ENCODE data around the gene NCOA7.

NCOA7 gene

DNA sequence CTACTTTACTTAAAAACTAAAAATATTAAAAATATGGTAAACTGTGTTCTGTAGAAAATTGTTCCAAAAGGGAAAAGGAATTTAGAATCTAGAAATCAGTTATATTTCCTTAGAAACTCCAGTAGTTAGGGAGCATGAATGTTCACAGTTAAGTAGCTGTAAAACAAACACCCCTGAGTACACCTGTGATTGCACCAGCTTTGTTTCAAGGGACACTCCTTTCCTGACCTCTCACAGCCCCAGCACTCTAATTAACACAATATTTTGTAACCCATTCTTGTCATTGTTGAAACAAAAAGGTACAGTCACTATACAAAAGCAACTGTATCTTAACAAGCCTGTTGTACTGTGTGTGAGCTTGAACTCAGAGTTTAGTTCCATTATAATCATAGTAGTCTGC lies 72.3 kb downstream of the NCOA7 start:
- DNase-seq (ENCODE audit: low read depth in 1 of 2, low spot score in 1 of 2): no peak
- TF ChIP-seq POLR2AphosphoS5 (IDR thresholded peaks at IDR 0.05; ENCODE audit: low read depth) (no peak), SPI1 (IDR thresholded peaks at IDR 0.05; ENCODE audit: borderline replicate concordance, low read depth) (no peak), GABPA (IDR thresholded peaks at IDR 0.05; ENCODE audit: low read depth) (no peak)
- TF ChIP-seq, protein P1, sequence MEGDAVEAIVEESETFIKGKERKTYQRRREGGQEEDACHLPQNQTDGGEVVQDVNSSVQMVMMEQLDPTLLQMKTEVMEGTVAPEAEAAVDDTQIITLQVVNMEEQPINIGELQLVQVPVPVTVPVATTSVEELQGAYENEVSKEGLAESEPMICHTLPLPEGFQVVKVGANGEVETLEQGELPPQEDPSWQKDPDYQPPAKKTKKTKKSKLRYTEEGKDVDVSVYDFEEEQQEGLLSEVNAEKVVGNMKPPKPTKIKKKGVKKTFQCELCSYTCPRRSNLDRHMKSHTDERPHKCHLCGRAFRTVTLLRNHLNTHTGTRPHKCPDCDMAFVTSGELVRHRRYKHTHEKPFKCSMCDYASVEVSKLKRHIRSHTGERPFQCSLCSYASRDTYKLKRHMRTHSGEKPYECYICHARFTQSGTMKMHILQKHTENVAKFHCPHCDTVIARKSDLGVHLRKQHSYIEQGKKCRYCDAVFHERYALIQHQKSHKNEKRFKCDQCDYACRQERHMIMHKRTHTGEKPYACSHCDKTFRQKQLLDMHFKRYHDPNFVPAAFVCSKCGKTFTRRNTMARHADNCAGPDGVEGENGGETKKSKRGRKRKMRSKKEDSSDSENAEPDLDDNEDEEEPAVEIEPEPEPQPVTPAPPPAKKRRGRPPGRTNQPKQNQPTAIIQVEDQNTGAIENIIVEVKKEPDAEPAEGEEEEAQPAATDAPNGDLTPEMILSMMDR (IDR thresholded peaks at IDR 0.05; ENCODE audit: insufficient read depth, low read length): no peak
- TF ChIP-seq, protein P2, sequence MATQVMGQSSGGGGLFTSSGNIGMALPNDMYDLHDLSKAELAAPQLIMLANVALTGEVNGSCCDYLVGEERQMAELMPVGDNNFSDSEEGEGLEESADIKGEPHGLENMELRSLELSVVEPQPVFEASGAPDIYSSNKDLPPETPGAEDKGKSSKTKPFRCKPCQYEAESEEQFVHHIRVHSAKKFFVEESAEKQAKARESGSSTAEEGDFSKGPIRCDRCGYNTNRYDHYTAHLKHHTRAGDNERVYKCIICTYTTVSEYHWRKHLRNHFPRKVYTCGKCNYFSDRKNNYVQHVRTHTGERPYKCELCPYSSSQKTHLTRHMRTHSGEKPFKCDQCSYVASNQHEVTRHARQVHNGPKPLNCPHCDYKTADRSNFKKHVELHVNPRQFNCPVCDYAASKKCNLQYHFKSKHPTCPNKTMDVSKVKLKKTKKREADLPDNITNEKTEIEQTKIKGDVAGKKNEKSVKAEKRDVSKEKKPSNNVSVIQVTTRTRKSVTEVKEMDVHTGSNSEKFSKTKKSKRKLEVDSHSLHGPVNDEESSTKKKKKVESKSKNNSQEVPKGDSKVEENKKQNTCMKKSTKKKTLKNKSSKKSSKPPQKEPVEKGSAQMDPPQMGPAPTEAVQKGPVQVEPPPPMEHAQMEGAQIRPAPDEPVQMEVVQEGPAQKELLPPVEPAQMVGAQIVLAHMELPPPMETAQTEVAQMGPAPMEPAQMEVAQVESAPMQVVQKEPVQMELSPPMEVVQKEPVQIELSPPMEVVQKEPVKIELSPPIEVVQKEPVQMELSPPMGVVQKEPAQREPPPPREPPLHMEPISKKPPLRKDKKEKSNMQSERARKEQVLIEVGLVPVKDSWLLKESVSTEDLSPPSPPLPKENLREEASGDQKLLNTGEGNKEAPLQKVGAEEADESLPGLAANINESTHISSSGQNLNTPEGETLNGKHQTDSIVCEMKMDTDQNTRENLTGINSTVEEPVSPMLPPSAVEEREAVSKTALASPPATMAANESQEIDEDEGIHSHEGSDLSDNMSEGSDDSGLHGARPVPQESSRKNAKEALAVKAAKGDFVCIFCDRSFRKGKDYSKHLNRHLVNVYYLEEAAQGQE (IDR thresholded peaks at IDR 0.05; ENCODE audit: insufficient replicate concordance, low read depth): no peak
- Histone ChIP-seq H3K27ac (replicated peaks) (no peak overlapping the region), H3K4me3 (replicated peaks; ENCODE audit: insufficient read depth, low read length) (no peak overlapping the region), H3K27me3 (ENCODE audit: insufficient read depth, poor library complexity, severe bottlenecking) (no peaks in the 10 kb centered on the region)

DNA sequence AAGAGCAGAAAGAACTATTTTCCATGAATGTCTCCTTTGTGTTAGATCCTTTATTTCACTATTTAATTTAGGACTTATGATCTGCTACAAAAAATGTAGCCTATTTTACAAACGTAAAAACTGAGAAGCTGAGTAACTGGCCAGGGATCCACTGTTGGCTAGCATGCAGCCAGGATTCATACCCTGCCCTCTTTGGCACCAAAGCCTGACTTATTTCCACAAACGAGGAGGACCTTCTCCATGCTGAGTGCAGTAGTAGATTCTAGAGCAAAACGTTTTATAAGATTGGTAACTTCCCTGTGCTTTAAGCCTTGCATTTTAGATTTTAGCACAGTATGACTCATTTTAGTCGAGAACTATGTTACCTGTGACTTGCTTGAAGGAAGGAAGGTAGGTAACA lies 74.3 kb downstream of the NCOA7 start:
- Histone ChIP-seq H3K4me3 (replicated peaks; ENCODE audit: insufficient read depth, low read length) (no peak overlapping the region), H3K27ac (replicated peaks) (no peak overlapping the region), H3K27me3 (ENCODE audit: insufficient read depth, poor library complexity, severe bottlenecking) (no peaks in the 10 kb centered on the region)
- TF ChIP-seq POLR2AphosphoS5 (IDR thresholded peaks at IDR 0.05; ENCODE audit: low read depth) (no peak), GABPA (IDR thresholded peaks at IDR 0.05; ENCODE audit: low read depth) (no peak), SPI1 (IDR thresholded peaks at IDR 0.05; ENCODE audit: borderline replicate concordance, low read depth) (no peak)
- TF ChIP-seq, protein P2 (IDR thresholded peaks at IDR 0.05; ENCODE audit: insufficient replicate concordance, low read depth): no peak
- TF ChIP-seq, protein P1 (IDR thresholded peaks at IDR 0.05; ENCODE audit: insufficient read depth, low read length): no peak
- no peak for DNase-seq (ENCODE audit: low read depth in 1 of 2, low spot score in 1 of 2)

DNA sequence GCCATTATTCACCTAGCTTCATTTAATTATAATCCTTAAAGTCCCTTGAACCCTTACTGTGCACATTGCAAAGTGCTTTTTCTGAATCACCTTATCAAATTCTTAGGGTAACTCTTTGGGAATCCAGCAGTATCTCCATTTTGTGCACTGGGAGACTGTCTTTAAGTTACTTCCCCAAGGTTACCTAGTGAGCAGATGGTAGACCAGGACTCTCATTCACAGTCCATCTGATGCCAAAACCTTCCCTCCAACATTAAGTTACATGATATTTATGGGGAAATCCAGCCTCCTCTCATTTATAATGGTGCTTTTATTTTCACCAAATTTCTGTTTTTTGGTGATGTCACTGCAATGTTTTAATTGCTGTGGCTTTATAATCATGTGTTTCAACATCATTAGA lies 75.7 kb downstream of the NCOA7 start:
- DNase-seq (ENCODE audit: low read depth in 1 of 2, low spot score in 1 of 2): peak in 1 of 2 experiments; percentile 9
- H3K27ac ChIP-seq (replicated peaks): no peak overlapping the region
- H3K27me3 ChIP-seq (ENCODE audit: insufficient read depth, poor library complexity, severe bottlenecking): no peaks in the 10 kb centered on the region
- no peak overlapping the region for H3K4me3 ChIP-seq (replicated peaks; ENCODE audit: insufficient read depth, low read length)
- no peak for TF ChIP-seq SPI1 (IDR thresholded peaks at IDR 0.05; ENCODE audit: borderline replicate concordance, low read depth)
- TF ChIP-seq, protein P2 (IDR thresholded peaks at IDR 0.05; ENCODE audit: insufficient replicate concordance, low read depth): no peak
- TF ChIP-seq, protein P1 (IDR thresholded peaks at IDR 0.05; ENCODE audit: insufficient read depth, low read length): no peak
- TF ChIP-seq GABPA (IDR thresholded peaks at IDR 0.05; ENCODE audit: low read depth): no peak
- no peak for TF ChIP-seq POLR2AphosphoS5 (IDR thresholded peaks at IDR 0.05; ENCODE audit: low read depth)

Data from HL-60 (cell line).